Measurements from ENCODE around the gene DCC. TPM values are rescaled to one million over a fixed set of nuclear protein-coding genes. Genes with fewer than 3 reads are reported as not detected.

DCC gene
- total and polyA plus RNA-seq, 9 of the 15 experiments (the other 6 are each of a cell fraction or from before 2014, with no cell fraction given) = not detected

DNA sequence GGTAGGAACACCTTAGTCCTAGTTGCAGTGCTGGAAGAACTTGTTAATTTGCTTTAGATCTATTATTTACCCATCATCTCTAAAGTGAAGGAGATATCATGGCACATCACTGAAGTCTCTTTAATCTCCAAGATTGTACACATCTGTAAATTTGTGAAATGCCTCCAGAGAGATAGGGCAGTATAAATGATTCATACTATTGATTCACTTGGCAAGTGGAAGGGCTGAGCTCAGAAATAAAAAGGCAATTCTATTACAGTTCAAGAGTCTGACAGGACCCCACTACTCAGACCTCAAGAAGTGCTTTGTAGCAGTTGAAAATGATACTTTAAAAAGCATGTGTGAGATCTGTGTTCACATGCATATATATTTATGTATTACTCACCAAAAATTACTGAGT is 489.3 kb downstream of the DCC start:
- Histone ChIP-seq H3K36me3 (ENCODE audit: control insufficient read depth, insufficient read depth, low read length) (no peaks in the 10 kb centered on the region), H3K27ac (ENCODE audit: extremely low read depth, low read depth, low read length) (no peak overlapping the region), H3K4me1 (replicated peaks in 1 of 2; ENCODE audit: control insufficient read depth in 2 of 2, insufficient read depth in 2 of 2, low read length in 2 of 2) (no peaks in the 10 kb centered on the region), H3K4me3 (no peak overlapping the region), H3K9me1 (ENCODE audit: control insufficient read depth, insufficient read depth, low read length) (no peaks in the 10 kb centered on the region), H3K4me2 (ENCODE audit: insufficient read depth, low read length) (no peak overlapping the region), H3K9ac (ENCODE audit: insufficient read depth in 1 of 2, low read depth in 2 of 2, low read length in 2 of 2) (no peak overlapping the region), H3K9me3 (replicated peaks; ENCODE audit: control insufficient read depth, insufficient read depth, low read depth, low read length) (no peaks in the 10 kb centered on the region), H3K27me3 (ENCODE audit: control insufficient read depth in 2 of 2, insufficient read depth in 2 of 2, low read length in 2 of 2) (no peaks in the 10 kb centered on the region), H3K79me2 (ENCODE audit: control insufficient read depth, insufficient read depth, low read length) (no peaks in the 10 kb centered on the region), H4K20me1 (replicated peaks; ENCODE audit: control insufficient read depth, insufficient read depth, low read length) (no peaks in the 10 kb centered on the region), H2AFZ (ENCODE audit: low read depth, low read length) (no peak overlapping the region)
- no peak for DNase-seq (ENCODE audit: extremely low read depth in 1 of 4, low spot score in 3 of 4)
- no peak for ATAC-seq
- ChIA-PET CTCF (ENCODE audit: low intra/inter-chr PET ratio) (no interaction called here), POLR2A (no interaction called here)
- intact Hi-C loops (cut with micrococcal nuclease) = no loop called here
- in situ Hi-C loops (cut with MboI) = no loop called here
- TF ChIP-seq ZNF431 (CRISPR knock-in tag; IDR thresholded peaks at IDR 0.05) = no peak
- TF ChIP-seq SNIP1 (IDR thresholded peaks at IDR 0.05; ENCODE audit: low read depth) = no peak
- TF ChIP-seq ZNF134 (CRISPR knock-in tag; conservative IDR thresholded peaks at IDR 0.05) = no peak
- no peak for TF ChIP-seq HDAC8 (tag; IDR thresholded peaks at IDR 0.05)
- no peak for TF ChIP-seq ZNF584 (CRISPR knock-in tag; IDR thresholded peaks at IDR 0.05; ENCODE audit: low read depth)
- no TSS peak for BruUV-seq (replicated peaks)
- FAIRE-seq = no peak

DNA sequence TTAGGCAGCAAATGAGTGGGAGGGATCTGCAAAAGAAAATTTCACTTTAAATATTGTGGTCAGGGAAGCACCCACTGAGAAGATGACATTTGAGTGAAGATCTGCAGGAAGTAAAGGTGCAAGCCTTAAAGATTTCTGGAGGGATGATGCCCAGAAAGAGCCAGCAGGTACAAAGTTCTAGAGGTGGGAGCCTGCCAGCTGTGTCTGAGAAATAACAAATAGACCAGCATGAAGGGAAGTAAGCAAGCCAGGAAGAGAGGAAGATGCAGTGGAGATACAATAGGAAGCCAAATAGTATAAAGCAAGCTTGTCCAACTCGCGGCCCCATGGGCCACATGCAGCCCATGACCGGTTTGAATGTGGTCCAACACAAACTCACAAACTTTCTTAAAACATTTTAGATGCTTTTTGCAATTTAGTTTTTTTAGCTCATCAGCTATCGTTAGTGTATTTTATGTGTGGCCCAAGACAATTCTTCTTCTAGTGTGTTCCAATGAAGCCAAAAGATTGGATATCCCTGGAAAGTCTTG is 489.9 kb downstream of the DCC start:
- in situ Hi-C loops (cut with MboI) (no loop called here), intact Hi-C loops (cut with micrococcal nuclease) (no loop called here)
- no peaks in the 10 kb centered on the region for H3K27me3 ChIP-seq (ENCODE audit: control insufficient read depth in 2 of 2, insufficient read depth in 2 of 2, low read length in 2 of 2)
- H3K27ac ChIP-seq (ENCODE audit: extremely low read depth, low read depth, low read length) = no peak overlapping the region
- H3K9me3 ChIP-seq (replicated peaks; ENCODE audit: control insufficient read depth, insufficient read depth, low read depth, low read length) = no peaks in the 10 kb centered on the region
- H3K9me1 ChIP-seq (ENCODE audit: control insufficient read depth, insufficient read depth, low read length) = no peaks in the 10 kb centered on the region
- no peak for ATAC-seq
- DNase-seq (ENCODE audit: extremely low read depth in 1 of 4, low spot score in 3 of 4) = no peak
- POLR2A ChIA-PET = no interaction called here
- H2AFZ ChIP-seq (ENCODE audit: low read depth, low read length) = no peak overlapping the region
- 0% methylated on average over 4 of the region's 4 CpGs for WGBS (ENCODE audit: insufficient coverage, low coverage, missing lambda C conversion rate)
- CTCF ChIA-PET (ENCODE audit: low intra/inter-chr PET ratio) = no interaction called here
- H3K36me3 ChIP-seq (ENCODE audit: control insufficient read depth, insufficient read depth, low read length) = no peaks in the 10 kb centered on the region
- no peak for FAIRE-seq
- H4K20me1 ChIP-seq (replicated peaks; ENCODE audit: control insufficient read depth, insufficient read depth, low read length) = no peaks in the 10 kb centered on the region
- no TSS peak for BruUV-seq (replicated peaks)
- H3K4me2 ChIP-seq (ENCODE audit: insufficient read depth, low read length) = no peak overlapping the region
- H3K4me1 ChIP-seq (replicated peaks in 1 of 2; ENCODE audit: control insufficient read depth in 2 of 2, insufficient read depth in 2 of 2, low read length in 2 of 2) = no peaks in the 10 kb centered on the region
- H3K9ac ChIP-seq (ENCODE audit: insufficient read depth in 1 of 2, low read depth in 2 of 2, low read length in 2 of 2) = no peak overlapping the region
- no peaks in the 10 kb centered on the region for H3K79me2 ChIP-seq (ENCODE audit: control insufficient read depth, insufficient read depth, low read length)
- no peak overlapping the region for H3K4me3 ChIP-seq
- TF ChIP-seq SREBF1 (IDR thresholded peaks at IDR 0.05; ENCODE audit: borderline replicate concordance, low read depth, low read length) (no peak), ZNF184 (CRISPR knock-in tag; IDR thresholded peaks at IDR 0.05) (no peak), MCM3 (IDR thresholded peaks at IDR 0.05) (no peak), TRIM24 (IDR thresholded peaks at IDR 0.05) (no peak), NCOA1 (IDR thresholded peaks at IDR 0.05; ENCODE audit: low read depth) (no peak), ZNF668 (CRISPR knock-in tag; IDR thresholded peaks at IDR 0.05) (no peak), NCOA6 (IDR thresholded peaks at IDR 0.05) (no peak), MCM5 (IDR thresholded peaks at IDR 0.05; ENCODE audit: low read depth) (no peak), NFATC3 (IDR thresholded peaks at IDR 0.05) (no peak)
- TF ChIP-seq, protein P1, sequence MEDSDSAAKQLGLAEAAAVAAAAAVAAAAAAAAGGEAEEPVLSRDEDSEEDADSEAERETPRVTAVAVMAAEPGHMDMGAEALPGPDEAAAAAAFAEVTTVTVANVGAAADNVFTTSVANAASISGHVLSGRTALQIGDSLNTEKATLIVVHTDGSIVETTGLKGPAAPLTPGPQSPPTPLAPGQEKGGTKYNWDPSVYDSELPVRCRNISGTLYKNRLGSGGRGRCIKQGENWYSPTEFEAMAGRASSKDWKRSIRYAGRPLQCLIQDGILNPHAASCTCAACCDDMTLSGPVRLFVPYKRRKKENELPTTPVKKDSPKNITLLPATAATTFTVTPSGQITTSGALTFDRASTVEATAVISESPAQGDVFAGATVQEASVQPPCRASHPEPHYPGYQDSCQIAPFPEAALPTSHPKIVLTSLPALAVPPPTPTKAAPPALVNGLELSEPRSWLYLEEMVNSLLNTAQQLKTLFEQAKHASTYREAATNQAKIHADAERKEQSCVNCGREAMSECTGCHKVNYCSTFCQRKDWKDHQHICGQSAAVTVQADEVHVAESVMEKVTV (CRISPR knock-in tag; IDR thresholded peaks at IDR 0.05) = no peak
- TF ChIP-seq, protein P2, sequence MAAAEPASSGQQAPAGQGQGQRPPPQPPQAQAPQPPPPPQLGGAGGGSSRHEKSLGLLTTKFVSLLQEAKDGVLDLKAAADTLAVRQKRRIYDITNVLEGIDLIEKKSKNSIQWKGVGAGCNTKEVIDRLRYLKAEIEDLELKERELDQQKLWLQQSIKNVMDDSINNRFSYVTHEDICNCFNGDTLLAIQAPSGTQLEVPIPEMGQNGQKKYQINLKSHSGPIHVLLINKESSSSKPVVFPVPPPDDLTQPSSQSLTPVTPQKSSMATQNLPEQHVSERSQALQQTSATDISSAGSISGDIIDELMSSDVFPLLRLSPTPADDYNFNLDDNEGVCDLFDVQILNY (CRISPR knock-in tag; IDR thresholded peaks at IDR 0.05) = no peak
- TF ChIP-seq, protein P3, sequence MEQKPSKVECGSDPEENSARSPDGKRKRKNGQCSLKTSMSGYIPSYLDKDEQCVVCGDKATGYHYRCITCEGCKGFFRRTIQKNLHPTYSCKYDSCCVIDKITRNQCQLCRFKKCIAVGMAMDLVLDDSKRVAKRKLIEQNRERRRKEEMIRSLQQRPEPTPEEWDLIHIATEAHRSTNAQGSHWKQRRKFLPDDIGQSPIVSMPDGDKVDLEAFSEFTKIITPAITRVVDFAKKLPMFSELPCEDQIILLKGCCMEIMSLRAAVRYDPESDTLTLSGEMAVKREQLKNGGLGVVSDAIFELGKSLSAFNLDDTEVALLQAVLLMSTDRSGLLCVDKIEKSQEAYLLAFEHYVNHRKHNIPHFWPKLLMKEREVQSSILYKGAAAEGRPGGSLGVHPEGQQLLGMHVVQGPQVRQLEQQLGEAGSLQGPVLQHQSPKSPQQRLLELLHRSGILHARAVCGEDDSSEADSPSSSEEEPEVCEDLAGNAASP (IDR thresholded peaks at IDR 0.05) = no peak

All from K562 (cell line).